Activated T-cell treated with anti-CD3 and anti-CD28 coated beads, Interleukin-2, amount 50 U/mL, for 24 hours (primary cell): ENCODE measurements around the gene CCDC43.
"Not testable (repeated sequence)": the region's sequence is repeated elsewhere in the genome, so short reads cannot be mapped to it uniquely, and the experiment has no call there.

Experiments used
- DNase-seq: peaks from one replicate; pipeline ENCODE4 v3.0.0-alpha.2; 2020
- H3K27ac Mint-ChIP-seq: 2 replicates; pipeline ENCODE4 v1.8.0; 2020; ENCODE audit warnings: mild to moderate bottlenecking, mixed read lengths
- H3K27me3 Mint-ChIP-seq: 2 replicates; pipeline ENCODE4 v1.8.0; 2020; ENCODE audit warnings: mixed read lengths
- H3K36me3 Mint-ChIP-seq: 2 replicates; pipeline ENCODE4 v1.8.0; 2020; ENCODE audit warnings: low read depth, mixed read lengths
- H3K4me1 Mint-ChIP-seq: 2 replicates; pipeline ENCODE4 v1.8.0; 2020; ENCODE audit warnings: low read depth, mixed read lengths
- H3K4me3 Mint-ChIP-seq: 2 replicates; pipeline ENCODE4 v1.8.0; 2020; ENCODE audit warnings: mild to moderate bottlenecking, moderate library complexity, mixed read lengths
- H3K9me3 Mint-ChIP-seq: 2 replicates; pipeline ENCODE4 v1.8.0; 2020; ENCODE audit warnings: mixed read lengths

Gene CCDC43

GRCh38 chr17:44689477-44690217 lies at the start of gene CCDC43:
Gene CCDC43, minus strand, starts transcription at chr17:44689776. Its CDS starts 23 bp downstream, at chr17:44689753.
- Mint-ChIP-seq H3K9me3 (no peaks in the 10 kb centered on the region), H3K27me3 (no peaks in the 10 kb centered on the region), H3K36me3 (peaks cover 40% of the 10 kb centered on the region), H3K27ac (peak within 1 kb of the TSS; percentile 97), H3K4me3 (peak within 1 kb of the TSS; percentile 99), H3K4me1 (peaks cover 37% of the 10 kb centered on the region)
- peak; percentile 96 for DNase-seq

GRCh38 chr17:44738214-44738906 lies 48.8 kb upstream of the CCDC43 start:
- H3K36me3 Mint-ChIP-seq, result peaks cover 65% of the 10 kb centered on the region
- H3K27ac Mint-ChIP-seq, result no peak overlapping the region
- no peak overlapping the region for H3K4me3 Mint-ChIP-seq
- H3K27me3 Mint-ChIP-seq, result no peaks in the 10 kb centered on the region
- no peak for DNase-seq
- no peaks in the 10 kb centered on the region for H3K4me1 Mint-ChIP-seq
- H3K9me3 Mint-ChIP-seq, result no peaks in the 10 kb centered on the region

GRCh38 chr17:44736551-44737240 lies 47.1 kb upstream of the CCDC43 start:
- Mint-ChIP-seq H3K36me3 (peaks cover 65% of the 10 kb centered on the region), H3K9me3 (no peaks in the 10 kb centered on the region), H3K27ac (no peak overlapping the region), H3K4me3 (no peak overlapping the region), H3K4me1 (no peaks in the 10 kb centered on the region), H3K27me3 (no peaks in the 10 kb centered on the region)
- DNase-seq, result no peak

- H3K4me3 Mint-ChIP-seq, result no peak overlapping the region
- no peaks in the 10 kb centered on the region for H3K9me3 Mint-ChIP-seq
- no peak for DNase-seq
- H3K27me3 Mint-ChIP-seq, result no peaks in the 10 kb centered on the region
- peaks cover 67% of the 10 kb centered on the region for H3K36me3 Mint-ChIP-seq
- no peaks in the 10 kb centered on the region for H3K4me1 Mint-ChIP-seq
- no peak overlapping the region for H3K27ac Mint-ChIP-seq
Measured at GRCh38 chr17:44734272-44734671, 44.7 kb upstream of the CCDC43 start.

GRCh38 chr17:44733753-44734152 lies 44.2 kb upstream of the CCDC43 start:
- no peaks in the 10 kb centered on the region for H3K9me3 Mint-ChIP-seq
- H3K4me3 Mint-ChIP-seq, result no peak overlapping the region
- DNase-seq, result no peak
- H3K27me3 Mint-ChIP-seq, result no peaks in the 10 kb centered on the region
- no peaks in the 10 kb centered on the region for H3K4me1 Mint-ChIP-seq
- no peak overlapping the region for H3K27ac Mint-ChIP-seq
- peaks cover 65% of the 10 kb centered on the region for H3K36me3 Mint-ChIP-seq

- H3K4me3 Mint-ChIP-seq, H3K27me3 Mint-ChIP-seq, H3K4me1 Mint-ChIP-seq, H3K9me3 Mint-ChIP-seq, DNase-seq, H3K27ac Mint-ChIP-seq: not testable (repeated sequence)
- peaks cover 69% of the 10 kb centered on the region for H3K36me3 Mint-ChIP-seq
Measured at GRCh38 chr17:44726121-44726520, 36.5 kb upstream of the CCDC43 start.

GRCh38 chr17:44722254-44722653 lies 32.7 kb upstream of the CCDC43 start:
- H3K36me3 Mint-ChIP-seq, result peaks cover 57% of the 10 kb centered on the region
- H3K27me3 Mint-ChIP-seq, result no peaks in the 10 kb centered on the region
- DNase-seq, result no peak
- H3K4me3 Mint-ChIP-seq, result no peak overlapping the region
- H3K9me3 Mint-ChIP-seq, result no peaks in the 10 kb centered on the region
- no peaks in the 10 kb centered on the region for H3K4me1 Mint-ChIP-seq
- H3K27ac Mint-ChIP-seq, result no peak overlapping the region

- no peak for DNase-seq
- Mint-ChIP-seq H3K4me3 (no peak overlapping the region), H3K27me3 (no peaks in the 10 kb centered on the region), H3K36me3 (peaks cover 49% of the 10 kb centered on the region), H3K9me3 (no peaks in the 10 kb centered on the region), H3K27ac (no peak overlapping the region), H3K4me1 (no peaks in the 10 kb centered on the region)
Measured at GRCh38 chr17:44719444-44719843, 29.9 kb upstream of the CCDC43 start.

GRCh38 chr17:44708401-44709263 lies 19.1 kb upstream of the CCDC43 start, which contains the start of gene DBF4B:
Gene DBF4B, plus strand, starts transcription at chr17:44708665. Its CDS starts 156 bp downstream, at chr17:44708821.
- no peak within 1 kb of the TSS for H3K4me3 Mint-ChIP-seq
- H3K9me3 Mint-ChIP-seq, result no peaks in the 10 kb centered on the region
- DNase-seq, result peak; percentile 83
- H3K4me1 Mint-ChIP-seq, result peaks cover 5% of the 10 kb centered on the region
- peaks cover 7% of the 10 kb centered on the region for H3K36me3 Mint-ChIP-seq
- H3K27ac Mint-ChIP-seq, result peak within 1 kb of the TSS; percentile 64
- no peaks in the 10 kb centered on the region for H3K27me3 Mint-ChIP-seq

GRCh38 chr17:44707755-44708400 lies 18.3 kb upstream of the CCDC43 start:
- no peak for DNase-seq
- H3K36me3 Mint-ChIP-seq, result peaks cover 7% of the 10 kb centered on the region
- no peaks in the 10 kb centered on the region for H3K9me3 Mint-ChIP-seq
- H3K4me3 Mint-ChIP-seq, result no peak overlapping the region
- no peaks in the 10 kb centered on the region for H3K27me3 Mint-ChIP-seq
- peaks cover 5% of the 10 kb centered on the region for H3K4me1 Mint-ChIP-seq
- H3K27ac Mint-ChIP-seq, result no peak overlapping the region

GRCh38 chr17:44700288-44700687 lies 10.7 kb upstream of the CCDC43 start:
- not testable (repeated sequence) for DNase-seq, H3K4me3 Mint-ChIP-seq, H3K36me3 Mint-ChIP-seq, H3K4me1 Mint-ChIP-seq, H3K9me3 Mint-ChIP-seq, H3K27me3 Mint-ChIP-seq, H3K27ac Mint-ChIP-seq

GRCh38 chr17:44693609-44694008 lies 4.0 kb upstream of the CCDC43 start:
- H3K4me3 Mint-ChIP-seq, result no peak overlapping the region
- no peaks in the 10 kb centered on the region for H3K27me3 Mint-ChIP-seq
- H3K9me3 Mint-ChIP-seq, result no peaks in the 10 kb centered on the region
- H3K27ac Mint-ChIP-seq, result no peak overlapping the region
- no peak for DNase-seq
- H3K36me3 Mint-ChIP-seq, result peaks cover 16% of the 10 kb centered on the region
- peaks cover 14% of the 10 kb centered on the region for H3K4me1 Mint-ChIP-seq

- not testable (repeated sequence) for H3K9me3 Mint-ChIP-seq, H3K27ac Mint-ChIP-seq, H3K27me3 Mint-ChIP-seq, DNase-seq
- Mint-ChIP-seq H3K36me3 (peaks cover 31% of the 10 kb centered on the region), H3K4me3 (peak overlapping the region; percentile 99), H3K4me1 (peaks cover 30% of the 10 kb centered on the region)
Measured at GRCh38 chr17:44690746-44691306, 1.2 kb upstream of the CCDC43 start.
